GM18909 (cell line): ENCODE data around the gene RNF130.
"Not testable (repeated sequence)": the region's sequence is repeated elsewhere in the genome, so short reads cannot be mapped to it uniquely, and the experiment has no call there.

Experiments
- ATAC-seq: cut with Tn5 transposase; IDR thresholded peaks from one replicate; pipeline ENCODE4 v1.9.1; 2021; ENCODE audit warnings: mild to moderate bottlenecking; ENCODE audit not compliant: unreplicated experiment, poor library complexity

Gene RNF130

DNA sequence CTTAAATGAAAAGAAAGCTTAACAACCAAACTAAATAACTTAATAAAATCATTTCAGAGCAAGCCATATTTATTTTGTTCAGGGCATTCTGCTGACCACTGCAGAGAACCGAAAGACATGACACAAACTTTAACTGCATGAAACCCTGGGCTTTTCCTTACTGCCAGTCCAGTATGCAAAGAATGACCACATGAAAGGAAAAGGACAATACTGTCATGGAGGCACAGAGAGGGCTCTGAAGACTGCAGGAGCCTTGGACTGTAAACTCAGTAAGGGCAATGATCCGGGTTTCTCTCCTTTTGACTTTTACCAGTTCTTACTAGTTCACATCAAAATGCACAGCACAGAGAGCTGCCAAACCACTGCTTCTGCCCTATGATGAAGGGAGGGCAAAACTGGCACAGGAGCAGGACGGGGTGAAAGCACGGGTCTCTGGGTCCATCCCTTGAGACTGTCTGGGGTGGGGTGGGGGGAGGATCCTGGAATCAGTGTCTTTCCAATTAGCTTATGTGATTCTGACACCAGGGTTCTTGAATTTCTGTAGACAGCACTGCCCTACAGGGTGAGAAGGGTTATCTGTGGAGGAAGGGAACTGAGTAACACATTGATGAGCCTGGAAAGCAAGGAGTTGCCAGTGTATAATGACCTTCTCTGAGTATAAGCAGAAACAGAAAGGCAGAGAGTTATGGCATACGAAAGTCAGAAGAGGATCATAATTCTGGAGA lies 44.7 kb downstream of the RNF130 start:
- ATAC-seq, result no peak

DNA sequence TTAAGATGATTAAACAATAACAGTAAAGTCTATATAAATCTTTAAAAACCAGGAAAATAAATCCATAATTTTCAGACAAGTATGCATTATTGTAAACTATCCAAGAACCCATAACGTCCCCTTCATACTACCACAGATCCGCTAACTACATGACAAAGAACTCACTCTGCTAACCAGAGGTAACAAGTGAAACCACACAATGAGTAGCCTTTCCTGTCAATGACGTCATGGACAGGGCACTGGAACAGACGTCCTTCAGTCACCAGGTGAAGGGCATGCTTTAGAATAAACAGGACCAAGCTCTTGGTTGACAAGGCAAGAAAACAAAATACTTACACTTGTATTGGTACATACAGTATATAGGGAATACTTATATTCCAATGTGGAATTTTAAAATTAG lies 45.2 kb downstream of the RNF130 start:
- ATAC-seq, result no peak

DNA sequence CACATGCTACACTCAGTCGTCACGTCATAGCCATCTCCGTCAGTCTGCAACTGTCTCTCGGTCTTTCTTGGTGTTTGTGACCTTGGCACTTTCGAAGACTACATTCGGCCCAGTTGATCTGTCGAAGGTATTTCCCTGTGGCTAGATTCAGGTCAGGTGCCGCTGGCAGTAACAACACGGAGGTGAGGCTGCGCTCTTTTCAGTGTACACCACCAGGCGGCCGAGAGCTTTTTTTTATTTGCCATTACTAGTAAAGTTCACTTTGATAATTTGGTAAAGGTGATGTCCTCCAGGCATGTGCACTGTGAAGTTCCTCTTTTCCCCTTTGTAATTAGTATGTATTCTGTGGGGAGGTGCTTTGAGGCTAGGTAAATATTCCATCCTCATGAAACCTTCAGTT lies 49.7 kb downstream of the RNF130 start:
- no peak for ATAC-seq

DNA sequence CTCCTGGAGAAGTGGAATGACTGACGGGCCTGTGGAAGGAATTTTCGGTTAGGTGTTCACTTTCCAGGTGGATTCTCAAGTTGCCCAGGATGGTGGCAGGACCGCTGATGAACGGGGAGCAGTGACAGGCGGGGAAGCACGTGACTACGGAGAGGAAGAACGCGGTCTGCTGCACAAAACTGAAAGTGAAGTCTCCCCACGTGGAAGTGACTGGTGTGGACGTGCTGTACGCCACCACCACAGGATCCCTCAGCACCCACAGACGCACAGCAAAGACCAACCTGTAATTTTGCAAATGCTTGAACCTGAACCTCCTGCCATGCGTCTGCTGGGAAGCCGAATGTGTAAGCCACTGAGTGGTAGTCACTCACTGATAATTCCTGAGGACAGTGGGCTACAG lies 51.4 kb downstream of the RNF130 start:
- ATAC-seq, result no peak

DNA sequence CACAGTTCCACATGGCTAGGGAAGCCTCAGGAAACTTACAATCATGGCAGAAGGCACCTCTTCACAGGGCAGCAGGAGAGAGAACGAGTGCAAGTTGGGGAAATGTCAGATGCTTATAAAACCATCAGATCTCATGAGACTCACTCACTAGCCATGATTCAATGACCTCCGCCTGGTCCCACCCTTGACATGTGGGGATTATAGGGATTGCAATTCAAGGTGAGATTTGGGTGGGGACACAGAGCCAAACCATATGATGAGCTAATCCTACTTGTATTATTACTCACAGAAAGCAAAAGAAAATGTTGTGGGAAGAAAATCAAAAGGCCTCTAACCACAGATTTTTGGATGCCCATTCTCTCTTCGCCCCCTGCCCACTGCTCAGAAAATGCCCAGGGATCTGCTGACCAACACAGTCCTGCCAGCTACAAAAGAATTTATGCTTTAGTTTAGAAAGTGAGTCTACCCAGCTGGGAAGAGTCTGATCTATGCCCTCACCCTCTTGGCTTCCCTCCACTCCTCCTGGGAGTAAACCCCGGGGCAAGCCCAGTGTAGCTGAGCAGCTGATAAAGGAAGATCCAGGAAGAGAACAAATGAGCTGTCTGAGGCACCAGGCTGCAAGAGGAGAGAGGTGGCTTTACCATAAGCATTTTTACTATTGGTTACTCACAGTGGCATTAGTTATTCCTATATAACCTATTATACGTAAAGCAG lies 53.1 kb downstream of the RNF130 start:
- no peak for ATAC-seq

DNA sequence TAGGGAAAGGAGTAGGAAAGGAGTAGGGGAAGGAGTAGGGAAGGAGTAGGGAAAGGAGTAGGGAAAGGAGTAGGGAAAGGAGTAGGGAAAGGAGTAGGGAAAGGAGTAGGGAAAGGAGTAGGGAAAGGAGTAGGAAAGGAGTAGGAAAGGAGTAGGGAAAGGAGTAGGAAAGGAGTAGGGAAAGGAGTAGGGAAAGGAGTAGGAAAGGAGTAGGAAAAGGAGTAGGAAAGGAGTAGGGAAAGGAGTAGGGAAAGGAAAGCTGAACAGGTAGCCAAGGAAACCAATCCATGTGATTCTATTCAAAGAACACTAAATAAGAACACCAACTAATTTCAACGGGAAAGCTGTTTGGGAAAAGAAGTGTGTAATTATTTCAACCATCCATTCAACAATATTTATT lies 56.0 kb downstream of the RNF130 start:
- ATAC-seq, result not testable (repeated sequence)

DNA sequence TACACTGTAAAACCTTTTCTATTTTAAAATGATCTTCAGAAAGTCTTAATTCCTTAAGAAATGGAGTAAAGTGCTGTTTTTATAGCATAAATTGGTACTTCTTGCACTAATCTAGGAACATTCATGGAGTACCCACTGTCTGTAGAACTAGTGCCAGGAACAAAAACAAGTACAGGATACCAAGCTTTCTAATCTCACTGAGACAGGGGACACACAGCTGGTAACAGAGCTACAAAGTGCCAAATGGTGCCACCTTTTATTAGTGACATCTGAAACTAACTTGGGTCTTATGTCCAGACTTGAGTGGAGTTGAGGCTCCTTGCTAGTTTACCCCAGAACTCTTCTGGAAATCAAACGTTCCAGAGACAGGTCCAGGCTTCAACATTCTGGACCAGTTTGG lies 57.9 kb downstream of the RNF130 start:
- ATAC-seq, result no peak

DNA sequence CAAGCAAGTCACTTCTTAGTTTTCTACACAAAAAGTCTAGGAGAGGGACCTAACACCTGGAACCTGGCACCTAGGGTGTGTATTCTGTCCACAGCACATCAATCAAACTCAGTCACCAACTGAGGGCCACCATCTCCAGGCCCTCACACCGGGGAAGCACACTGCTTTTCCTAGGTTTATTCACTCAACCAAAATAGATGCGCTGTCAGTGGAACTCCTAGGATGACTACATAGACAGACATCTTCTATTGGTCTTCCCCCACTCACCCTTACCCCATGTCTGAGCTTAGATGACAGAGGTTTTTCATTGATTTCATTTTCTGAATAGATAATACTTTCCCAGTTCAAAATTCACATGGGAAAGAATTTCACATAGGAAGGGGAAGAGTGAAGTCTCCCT lies 59.2 kb downstream of the RNF130 start:
- no peak for ATAC-seq

DNA sequence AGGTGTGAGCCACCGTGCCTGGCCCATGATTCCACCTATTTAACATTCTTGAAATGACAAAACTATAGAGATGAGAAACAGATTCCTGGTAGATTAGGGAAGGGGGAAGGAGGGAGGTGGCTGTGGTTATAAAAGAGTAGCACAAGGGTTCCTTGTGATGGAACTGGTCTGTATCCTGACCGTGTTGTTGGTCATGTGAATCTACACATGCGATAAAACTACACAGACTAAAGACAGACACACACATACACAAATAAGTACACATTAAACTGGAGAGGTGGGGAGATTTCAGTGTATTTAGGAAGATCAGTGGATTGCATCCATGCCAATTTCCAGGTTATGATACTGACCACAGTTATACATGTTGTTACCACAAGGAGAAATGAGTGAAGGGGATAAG lies 60.9 kb downstream of the RNF130 start:
- ATAC-seq, result no peak

DNA sequence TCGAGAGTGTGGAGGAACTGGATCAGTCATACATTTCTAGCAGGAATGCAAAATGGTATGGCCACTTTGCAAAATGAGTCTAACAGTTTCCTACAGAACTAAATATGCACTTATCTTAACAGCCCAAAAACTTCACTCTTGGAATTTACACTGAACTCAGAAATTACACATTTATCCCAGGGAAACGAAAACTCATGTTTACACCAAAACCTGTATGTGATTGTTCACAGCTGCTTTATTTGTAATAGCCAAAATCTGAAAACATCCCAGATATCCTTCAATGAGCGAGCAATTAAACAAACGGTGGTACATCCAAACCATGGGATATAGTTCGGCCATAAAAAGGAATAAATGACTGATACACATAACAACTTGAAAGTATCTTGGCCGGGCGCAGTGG lies 62.0 kb downstream of the RNF130 start:
- no peak for ATAC-seq

DNA sequence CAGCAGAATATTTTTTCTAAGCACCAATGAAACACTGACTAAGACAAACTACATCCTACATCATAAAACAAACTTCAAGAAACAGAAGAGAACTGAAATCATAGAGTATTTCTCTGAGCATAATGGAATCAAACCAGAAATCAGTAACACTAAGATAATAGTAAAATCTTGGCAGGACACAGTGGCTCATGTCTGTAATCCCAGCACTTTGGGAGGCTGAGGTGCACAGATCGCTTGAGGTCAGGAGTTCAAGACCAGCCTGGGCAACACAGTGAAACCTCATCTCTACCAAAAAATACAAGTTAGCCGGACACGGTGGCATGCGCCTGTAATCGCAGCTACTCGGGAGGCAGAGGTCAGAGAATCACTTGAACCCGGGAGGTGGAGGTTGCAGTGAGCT lies 63.1 kb downstream of the RNF130 start:
- ATAC-seq, result no peak

DNA sequence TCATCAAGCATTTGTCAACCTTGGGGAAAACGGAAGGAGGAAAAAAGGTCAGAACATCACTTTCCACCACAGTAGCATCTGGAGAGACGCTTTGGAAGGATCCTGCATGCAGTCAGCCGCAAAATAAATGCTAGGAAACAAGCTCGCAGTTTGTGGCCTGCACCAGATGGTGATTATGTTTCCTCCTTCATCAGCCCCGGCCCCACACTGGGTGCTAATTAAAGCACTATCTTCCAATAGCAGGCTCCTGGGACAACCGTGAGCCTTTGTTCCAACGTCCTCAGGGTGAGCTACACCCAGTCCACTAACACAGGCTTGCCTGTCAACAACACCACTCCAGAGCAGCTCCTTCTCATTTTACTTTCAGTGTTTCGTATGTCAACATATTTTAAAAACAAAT lies 64.0 kb downstream of the RNF130 start:
- ATAC-seq, result no peak

DNA sequence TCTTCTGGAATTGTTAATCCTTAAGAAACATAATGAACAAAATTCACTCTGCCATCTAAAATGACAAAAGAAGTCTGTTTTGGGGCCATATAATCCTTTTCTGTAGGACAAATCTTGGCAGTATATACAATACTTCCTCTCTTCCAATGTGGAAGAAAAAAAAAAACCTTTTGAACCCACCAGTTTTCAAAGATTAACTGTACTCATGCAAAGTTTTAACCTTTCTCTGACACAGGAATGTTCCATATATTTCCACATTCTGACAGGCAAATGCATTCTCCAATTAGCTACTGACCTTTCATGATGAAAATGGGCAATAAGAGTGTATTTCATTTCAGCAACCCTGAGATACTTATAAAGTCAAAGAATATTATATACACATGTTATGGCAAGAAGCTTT lies 65.4 kb downstream of the RNF130 start:
- ATAC-seq, result no peak

DNA sequence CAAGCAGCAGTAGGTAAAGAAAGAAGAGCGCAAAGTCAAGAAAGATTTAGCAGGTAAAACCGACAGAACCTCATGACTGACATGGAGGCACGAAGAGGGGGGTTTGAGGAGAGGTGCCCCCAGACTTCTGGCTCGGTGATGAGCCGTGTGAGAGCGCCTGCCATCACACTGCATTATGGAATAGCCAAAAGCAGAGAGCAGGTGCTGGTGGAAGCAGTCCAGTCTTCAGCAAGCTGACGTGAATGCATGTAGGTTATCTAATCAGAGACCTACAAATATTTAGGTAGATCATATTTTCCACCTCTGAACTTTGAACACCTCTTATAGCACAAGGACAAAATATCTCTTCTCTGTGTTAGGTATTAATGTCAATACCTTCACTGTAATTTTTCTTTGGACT lies 68.4 kb downstream of the RNF130 start:
- ATAC-seq, result no peak

DNA sequence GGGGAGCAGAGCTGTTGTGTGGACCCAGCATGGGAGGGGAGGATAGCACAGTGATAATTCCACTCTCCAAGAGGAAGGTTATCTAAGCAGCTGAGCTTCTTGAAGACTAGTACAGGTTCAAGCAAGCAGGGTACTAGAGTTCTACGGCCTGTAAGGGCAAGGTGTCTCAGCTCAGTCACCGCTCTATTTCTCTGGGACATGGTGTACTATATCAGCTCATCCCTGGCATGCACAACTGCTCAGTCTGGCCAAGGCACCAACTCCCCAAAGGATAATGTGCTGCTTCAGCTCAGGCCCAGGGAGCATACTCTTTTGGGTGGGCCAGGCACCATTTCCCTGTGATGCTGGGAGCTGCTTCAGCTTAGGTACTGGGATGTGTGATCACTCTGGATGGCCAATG lies 69.8 kb downstream of the RNF130 start:
- ATAC-seq, result no peak

DNA sequence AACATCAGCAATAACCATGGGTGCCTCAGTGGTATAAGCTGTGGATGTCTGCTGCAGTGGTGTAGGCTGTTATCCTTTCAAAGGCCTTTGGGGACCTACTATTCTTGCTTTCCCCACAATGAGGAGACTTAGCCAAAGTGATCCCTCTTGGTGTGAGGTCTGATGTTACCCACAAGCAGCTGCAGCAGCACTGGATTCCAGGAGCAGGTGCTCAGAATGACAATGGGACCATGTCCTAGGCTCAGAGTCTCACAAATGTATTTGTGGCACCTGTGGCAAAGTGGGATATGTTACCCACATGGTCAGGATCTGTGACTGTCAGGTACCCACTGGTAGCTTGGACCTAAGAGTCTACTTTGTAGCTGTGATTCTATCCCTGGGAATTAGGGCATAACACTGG lies 70.4 kb downstream of the RNF130 start:
- no peak for ATAC-seq

DNA sequence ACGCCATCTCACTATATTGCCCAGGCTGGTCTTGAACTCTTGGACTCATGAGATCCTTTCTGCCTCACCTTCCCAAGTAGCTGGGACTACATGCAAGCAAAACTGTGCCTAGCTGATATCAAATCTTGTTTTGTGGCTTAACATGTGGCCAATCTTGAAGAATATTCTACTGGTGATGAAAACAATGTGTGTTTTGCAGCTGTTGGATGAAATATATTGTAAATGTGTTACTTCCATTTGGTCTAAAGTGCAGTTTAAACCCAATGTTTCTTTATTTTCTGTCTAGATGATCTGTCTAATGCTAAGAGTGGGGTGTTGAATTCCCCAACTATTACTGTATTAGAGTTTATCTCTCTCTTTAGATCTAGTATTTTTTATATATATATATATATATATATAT lies 73.1 kb downstream of the RNF130 start:
- ATAC-seq, result no peak

DNA sequence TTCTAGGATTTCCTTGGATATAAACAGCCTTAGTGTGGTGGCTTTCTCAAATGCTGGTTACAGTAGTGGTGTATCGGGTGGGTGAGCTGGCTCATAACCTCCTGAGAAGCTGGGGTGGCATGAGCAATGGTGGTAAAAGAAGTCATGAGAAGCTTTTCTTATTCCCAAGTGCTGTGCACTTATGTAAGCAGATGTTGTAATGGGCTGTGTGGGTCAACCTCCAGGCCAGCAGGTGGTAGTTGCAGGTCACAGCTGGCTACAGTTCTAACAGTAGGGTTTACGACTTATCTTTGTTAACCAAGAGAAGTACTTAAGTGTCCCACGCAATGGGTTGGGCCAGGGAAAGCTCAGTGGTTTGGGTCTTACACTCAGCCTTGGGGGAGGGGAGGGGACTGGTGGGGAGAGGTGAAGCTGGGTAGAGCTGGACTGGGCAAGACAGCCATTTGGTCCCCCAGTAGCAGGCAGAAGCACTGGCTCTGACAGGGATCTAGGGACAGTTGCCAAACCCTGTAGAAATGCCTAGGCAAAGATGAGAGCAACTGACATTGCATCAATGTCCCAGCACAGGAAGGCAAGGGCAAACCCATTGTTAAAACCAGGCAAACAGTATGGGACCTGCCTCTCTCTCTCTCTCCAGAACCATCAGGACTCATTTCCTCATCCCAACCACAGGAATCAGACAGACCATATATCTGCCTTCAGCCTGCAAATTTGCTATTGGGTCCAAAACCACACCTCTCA lies 76.8 kb downstream of the RNF130 start:
- no peak for ATAC-seq

DNA sequence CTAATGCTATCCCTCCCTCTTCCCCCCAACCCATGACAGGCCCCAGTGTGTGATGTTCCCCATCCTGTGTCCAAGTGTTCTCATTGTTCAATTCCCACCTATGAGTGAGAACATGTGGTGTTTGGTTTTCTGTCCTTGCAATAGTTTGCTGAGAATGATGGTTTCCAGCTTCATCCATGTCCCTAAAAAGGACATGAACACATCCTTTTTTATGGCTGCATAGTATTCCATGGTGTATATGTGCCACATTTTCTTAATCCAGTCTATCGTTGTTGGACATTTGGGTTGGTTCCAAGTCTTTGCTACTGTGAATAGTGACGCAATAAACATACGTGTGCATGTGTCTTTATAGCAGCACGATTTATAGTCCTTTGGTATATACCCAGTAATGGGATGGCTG lies 78.7 kb downstream of the RNF130 start:
- ATAC-seq, result not testable (repeated sequence)

DNA sequence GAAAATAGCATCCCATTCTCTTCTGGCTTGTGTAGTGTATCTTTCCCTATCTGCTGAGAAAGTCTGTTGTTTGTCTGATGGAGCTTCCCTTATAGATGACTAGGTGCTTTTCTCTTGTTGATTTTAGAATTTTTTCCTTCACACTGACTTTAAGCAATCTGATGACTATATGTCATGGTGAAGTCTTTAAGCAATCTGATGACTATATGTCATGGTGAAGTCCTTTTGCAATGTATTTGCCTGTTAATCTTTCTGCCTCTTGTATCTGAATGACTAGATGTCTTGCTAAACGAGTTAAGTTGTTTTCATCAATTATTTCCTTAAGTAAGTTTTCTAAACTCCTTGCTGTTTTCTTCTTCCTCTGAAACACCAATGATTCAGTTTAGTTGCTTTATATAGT lies 80.5 kb downstream of the RNF130 start:
- no peak for ATAC-seq

DNA sequence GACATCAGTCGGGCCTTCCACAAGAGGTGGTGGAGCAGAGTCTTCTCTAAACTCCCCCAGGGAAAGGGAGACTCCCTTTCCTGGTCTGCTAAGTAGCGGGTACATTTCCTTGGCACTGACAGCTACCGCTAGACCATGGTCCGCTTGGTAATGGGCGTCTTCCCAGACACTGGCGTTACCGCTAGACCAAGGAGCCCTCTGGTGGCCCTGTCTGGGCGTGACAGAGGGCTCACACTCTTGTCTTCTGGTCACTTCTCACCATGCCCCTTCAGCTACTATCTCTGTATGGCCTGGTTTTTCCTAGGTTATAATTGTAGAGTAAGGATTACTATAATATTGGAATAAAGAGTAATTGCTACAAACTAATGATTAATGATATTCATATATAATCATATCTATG lies 81.0 kb downstream of the RNF130 start:
- not testable (repeated sequence) for ATAC-seq
